OCI-LY3 (cell line): ENCODE results near the gene CNGA1.

Experiments used
- CTCF ChIP-seq: fragments of 200-600, 300-600 bp; sonication (generic); IDR thresholded peaks from 2 replicates; pipeline ENCODE4 v1.5.1; 2014; ENCODE audit warnings: antibody characterized with exemption, low read length, low read depth
- EZH2phosphoT487 ChIP-seq: fragments of 200-600 bp; shearing (Covaris generic); IDR thresholded peaks from 2 replicates; pipeline ENCODE4 v1.6.1; 2018; ENCODE audit warnings: antibody characterized with exemption, mixed run types, low read depth

DNA sequence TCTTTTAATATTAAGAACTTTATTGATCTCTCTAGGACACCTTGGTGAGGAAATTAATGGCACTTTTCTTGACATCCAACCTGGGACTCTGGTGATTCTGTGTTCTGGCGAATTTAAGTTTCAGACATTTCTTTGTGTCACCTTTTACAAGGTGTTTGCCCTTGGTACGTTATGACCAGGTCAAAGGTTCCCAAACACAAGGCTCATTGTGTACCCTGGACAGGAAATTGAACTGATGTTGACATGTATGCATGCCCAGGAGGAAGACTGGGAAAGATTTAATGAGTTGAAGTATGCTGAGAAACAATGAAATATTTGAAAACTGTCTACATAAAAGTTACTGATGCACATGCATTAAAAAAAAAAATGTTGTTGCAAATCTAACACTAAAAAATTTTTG is 22.2 kb upstream of the CNGA1 start:
- TF ChIP-seq CTCF, result no peak
- TF ChIP-seq EZH2phosphoT487, result no peak
